GM13976 (cell line): ENCODE results near the gene STIM1.

Source experiments
- DNase-seq: peaks from one replicate; pipeline ENCODE4 v3.0.0; 2012; ENCODE audit warnings: low spot score
- in situ Hi-C: fragments of 300-500 bp; cut with MboI; formaldehyde crosslinking; loops from one replicate; pipeline ENCODE4 v1.12.0; 2022; ENCODE audit warnings: low sequenced_read_pairs, mixed read lengths, inconsistent platforms; ENCODE audit not compliant: unreplicated experiment
- TF ChIP-seq, protein P1 (sequence below): IDR thresholded peaks from 2 replicates; pipeline ENCODE4 v1.5.1; 2012; ENCODE audit warnings: borderline replicate concordance, mild to moderate bottlenecking; ENCODE audit not compliant: insufficient read depth; ENCODE audit errors: extremely low read depth, missing control alignments, control extremely low read depth

The STIM1 gene

GRCh38 chr11:3882655-3883054 is 27.2 kb downstream of the STIM1 start:
- TF ChIP-seq, protein P1, sequence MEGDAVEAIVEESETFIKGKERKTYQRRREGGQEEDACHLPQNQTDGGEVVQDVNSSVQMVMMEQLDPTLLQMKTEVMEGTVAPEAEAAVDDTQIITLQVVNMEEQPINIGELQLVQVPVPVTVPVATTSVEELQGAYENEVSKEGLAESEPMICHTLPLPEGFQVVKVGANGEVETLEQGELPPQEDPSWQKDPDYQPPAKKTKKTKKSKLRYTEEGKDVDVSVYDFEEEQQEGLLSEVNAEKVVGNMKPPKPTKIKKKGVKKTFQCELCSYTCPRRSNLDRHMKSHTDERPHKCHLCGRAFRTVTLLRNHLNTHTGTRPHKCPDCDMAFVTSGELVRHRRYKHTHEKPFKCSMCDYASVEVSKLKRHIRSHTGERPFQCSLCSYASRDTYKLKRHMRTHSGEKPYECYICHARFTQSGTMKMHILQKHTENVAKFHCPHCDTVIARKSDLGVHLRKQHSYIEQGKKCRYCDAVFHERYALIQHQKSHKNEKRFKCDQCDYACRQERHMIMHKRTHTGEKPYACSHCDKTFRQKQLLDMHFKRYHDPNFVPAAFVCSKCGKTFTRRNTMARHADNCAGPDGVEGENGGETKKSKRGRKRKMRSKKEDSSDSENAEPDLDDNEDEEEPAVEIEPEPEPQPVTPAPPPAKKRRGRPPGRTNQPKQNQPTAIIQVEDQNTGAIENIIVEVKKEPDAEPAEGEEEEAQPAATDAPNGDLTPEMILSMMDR: no peak
- no peak for DNase-seq
- in situ Hi-C loops: no loop called here

GRCh38 chr11:3885855-3886254 is 30.4 kb downstream of the STIM1 start:
- in situ Hi-C loops: no loop called here
- TF ChIP-seq, protein P1: no peak
- no peak for DNase-seq

GRCh38 chr11:3886985-3887384 is 31.5 kb downstream of the STIM1 start:
- in situ Hi-C loops: no loop called here
- TF ChIP-seq, protein P1: no peak
- DNase-seq: no peak

DNA sequence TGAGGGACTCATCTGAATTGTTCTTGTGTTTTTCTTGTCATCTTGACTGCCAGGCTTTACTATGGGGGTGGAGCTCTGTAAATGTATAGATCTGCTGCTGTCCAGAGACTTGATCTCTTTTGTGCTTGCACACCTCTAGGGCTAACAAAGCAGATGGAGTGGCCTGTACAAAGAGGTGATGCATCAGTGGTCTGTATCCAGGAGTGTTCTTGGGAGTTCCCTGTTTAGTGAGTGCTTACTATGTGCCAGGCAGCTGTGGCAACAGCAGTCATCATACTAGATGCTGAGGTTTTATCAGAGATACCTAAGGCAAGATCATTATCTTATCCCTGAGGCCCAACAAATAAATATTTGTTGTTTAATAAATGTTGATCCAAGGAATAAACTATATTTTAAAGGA is 33.4 kb downstream of the STIM1 start:
- DNase-seq: no peak
- in situ Hi-C loops: no loop called here
- TF ChIP-seq, protein P1: no peak

DNA sequence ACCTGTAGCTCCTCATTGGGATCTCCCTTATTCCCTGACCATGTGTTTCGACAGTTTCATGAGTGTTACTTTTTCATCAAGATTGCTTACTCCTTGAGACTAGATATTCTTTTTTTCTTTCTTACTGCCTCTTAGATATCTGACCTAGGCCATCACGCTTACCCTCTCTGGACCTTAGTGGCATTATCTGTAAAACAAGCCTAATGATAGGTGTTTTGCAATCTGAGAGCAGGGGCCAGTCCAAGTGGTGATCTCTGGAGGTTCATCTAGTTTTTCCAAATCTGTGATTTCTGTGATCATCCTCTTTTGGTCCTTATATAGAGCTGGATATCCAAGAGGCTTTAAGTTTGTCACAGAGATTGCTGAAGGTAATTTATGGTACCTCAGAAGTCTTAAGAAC is 34.5 kb downstream of the STIM1 start:
- no peak for DNase-seq
- in situ Hi-C loops: no loop called here
- TF ChIP-seq, protein P1: no peak

GRCh38 chr11:3890806-3891205 is 35.3 kb downstream of the STIM1 start:
- no peak for DNase-seq
- TF ChIP-seq, protein P1: no peak
- in situ Hi-C loops: no loop called here

GRCh38 chr11:3891751-3892150 is 36.3 kb downstream of the STIM1 start:
- in situ Hi-C loops: no loop called here
- TF ChIP-seq, protein P1: no peak
- no peak for DNase-seq
